ENCODE measurements around the gene GDF10.

Gene GDF10

DNA sequence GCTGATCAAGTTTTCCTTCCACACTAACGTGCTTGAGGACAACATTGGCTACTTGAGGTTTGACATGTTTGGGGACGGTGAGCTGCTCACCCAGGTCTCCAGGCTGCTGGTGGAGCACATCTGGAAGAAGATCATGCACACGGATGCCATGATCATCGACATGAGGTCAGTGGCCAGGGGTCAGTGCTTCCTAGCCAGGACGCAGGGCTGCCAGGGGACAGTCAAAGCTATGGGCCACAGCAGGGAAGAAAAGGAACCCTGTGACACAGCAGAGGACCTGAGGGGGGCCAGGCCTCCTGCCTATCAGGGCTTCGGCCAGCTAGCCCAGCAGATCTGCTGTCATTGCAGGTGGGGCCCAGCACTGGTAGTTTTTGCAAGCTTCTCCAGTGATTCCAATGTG, 53.4 kb downstream of the GDF10 start:
- DNase-seq (ENCODE audit: low read depth in 2 of 2): no peak

DNA sequence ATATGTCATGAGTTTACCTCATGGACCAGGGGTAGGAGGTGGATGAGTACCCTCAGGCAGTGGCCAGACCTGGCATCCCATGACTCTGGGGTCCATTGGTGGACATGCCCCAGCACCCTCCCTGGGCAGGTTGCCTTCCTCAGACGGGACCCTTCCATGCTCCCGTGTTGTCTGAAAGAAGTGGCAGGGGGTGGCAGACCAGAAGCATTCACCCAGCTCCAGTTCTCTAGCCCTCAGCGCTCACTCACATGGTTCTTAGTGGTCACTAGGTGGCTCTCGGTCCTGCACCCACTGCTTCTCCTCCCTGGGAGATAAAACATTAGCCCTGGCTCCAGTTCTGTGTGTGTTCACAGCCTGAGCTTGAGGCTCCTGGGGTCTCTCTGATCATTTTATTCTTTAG, 54.2 kb downstream of the GDF10 start:
- no peak for DNase-seq (ENCODE audit: low read depth in 2 of 2)

GRCh38 chr10:47354900-47355299, 54.9 kb downstream of the GDF10 start:
- DNase-seq (ENCODE audit: low read depth in 2 of 2): no peak

- no peak for DNase-seq (ENCODE audit: low read depth in 2 of 2)
These were observed 56.7 kb downstream of the GDF10 start for GRCh38 chr10:47356708-47357107.

DNA sequence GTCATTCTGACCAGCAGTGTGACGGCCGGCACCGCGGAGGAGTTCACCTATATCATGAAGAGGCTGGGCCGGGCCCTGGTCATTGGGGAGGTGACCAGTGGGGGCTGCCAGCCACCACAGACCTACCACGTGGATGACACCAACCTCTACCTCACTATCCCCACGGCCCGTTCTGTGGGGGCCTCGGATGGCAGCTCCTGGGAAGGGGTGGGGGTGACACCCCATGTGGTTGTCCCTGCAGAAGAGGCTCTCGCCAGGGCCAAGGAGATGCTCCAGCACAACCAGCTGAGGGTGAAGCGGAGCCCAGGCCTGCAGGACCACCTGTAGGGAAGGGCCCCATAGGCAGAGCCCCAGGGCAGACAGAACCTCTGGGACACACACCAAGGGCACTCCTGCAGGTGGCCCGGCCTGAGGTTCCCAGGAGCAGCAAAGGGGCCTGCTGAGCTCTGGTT, 57.2 kb downstream of the GDF10 start:
- no peak for DNase-seq (ENCODE audit: low read depth in 2 of 2)

DNA sequence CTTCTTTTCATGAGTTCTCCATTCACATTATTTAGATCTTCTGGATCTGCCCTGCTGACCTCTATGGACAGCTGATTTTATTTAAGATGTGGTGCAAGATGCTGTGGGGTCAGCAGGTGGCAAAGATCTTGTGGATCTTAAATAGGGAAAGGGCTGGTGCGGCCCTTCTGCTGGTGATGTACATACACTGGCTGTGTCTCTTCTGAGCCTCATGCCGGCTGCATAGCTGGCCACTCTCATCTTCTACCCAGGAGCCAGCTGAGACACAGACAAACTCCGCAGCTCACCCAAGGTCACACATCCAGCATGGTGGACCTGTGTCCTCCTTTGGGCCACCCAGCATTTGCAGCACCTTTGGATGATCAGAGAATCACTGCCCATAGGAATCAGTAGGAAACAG, 57.9 kb downstream of the GDF10 start:
- no peak for DNase-seq (ENCODE audit: low read depth in 2 of 2)

DNA sequence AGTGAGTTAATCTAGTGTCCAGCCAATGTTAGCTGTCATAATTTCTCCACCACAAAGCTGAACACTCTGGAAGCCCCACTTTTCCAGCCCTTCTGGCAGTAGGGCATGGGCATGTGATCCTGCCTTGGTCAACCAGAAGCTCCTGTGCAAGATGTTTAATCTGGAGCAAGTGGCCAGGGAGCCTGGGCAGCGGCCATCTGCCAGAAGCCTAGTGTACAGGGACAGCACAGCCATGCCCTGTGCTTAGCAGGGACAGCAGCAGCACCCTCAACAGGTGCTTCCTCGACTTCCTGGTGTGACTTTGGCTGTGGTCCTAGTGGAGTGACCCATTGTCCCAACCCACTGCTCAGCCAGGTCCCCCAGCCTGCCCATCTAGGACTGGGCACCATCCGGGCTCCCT, 58.5 kb downstream of the GDF10 start:
- DNase-seq (ENCODE audit: low read depth in 2 of 2): no peak

DNA sequence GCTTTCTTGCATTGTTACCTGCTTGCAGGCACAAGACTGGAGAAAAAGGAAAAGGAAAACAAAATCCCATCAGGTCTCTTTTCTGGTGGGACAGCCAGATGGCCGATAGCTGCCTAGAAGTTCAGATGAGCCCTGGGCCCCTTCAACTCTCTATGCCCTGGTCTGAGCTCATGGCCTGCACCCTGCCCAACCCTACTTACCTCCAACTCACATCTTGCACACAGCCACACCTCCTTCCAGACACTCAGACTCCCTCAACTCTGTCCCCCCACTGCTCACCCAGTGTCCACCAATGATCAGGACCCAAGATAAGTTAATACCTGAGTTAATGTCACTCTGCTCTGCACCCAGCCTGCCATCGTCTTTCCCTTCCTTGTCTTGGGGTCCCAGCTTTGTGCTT, 59.1 kb downstream of the GDF10 start:
- no peak for DNase-seq (ENCODE audit: low read depth in 2 of 2)

DNA sequence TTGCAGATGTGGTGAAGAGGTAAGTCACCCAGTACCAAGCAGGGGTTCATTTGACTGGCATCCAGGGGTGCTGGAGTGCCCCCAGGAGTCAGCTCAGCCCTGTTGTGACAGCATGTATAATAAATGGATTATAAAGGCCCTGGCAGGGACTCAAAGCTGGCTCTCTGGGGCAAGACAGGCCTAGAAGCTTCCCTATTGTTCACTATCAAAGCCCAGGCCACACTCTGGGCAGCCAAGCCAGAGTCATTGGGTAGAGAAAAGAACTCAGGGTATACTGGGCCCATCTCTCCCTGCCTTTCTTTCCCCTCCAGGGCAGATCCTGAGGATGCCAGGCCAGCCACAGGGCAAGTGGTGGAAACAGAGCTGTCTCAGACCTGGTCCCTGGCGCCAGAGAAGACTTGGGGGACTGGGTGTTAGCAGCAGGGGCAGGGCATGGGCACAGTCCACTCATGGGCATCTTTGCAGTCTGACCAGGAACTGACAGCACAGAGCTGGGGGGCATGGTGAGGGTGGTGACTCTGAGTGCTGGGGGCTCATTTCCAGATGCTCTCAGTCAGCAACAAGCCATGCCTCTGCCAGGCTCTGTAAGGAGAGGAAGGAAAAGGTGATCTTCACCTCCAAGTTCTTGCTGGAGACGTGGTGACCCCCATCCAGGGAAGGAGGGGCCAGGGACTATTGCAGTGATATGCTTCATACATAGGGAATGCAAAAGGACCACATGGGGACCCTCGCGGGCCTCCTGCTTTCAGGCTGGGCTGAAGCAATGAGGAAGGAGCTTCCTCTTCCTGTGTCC, 59.8 kb downstream of the GDF10 start:
- DNase-seq (ENCODE audit: low read depth in 2 of 2): no peak

GRCh38 chr10:47360419-47361040, 60.5 kb downstream of the GDF10 start:
- no peak for DNase-seq (ENCODE audit: low read depth in 2 of 2)

- DNase-seq (ENCODE audit: low read depth in 2 of 2): no peak
These were observed 61.3 kb downstream of the GDF10 start for GRCh38 chr10:47361293-47361692.

- DNase-seq (ENCODE audit: low read depth in 2 of 2): no peak
These were observed 62.2 kb downstream of the GDF10 start for GRCh38 chr10:47362199-47362598.
